Cardiac muscle cell (in vitro differentiated cells and primary cell): ENCODE data around the gene AREG. TPM values are rescaled to one million over a fixed set of nuclear protein-coding genes. Genes with fewer than 3 reads are reported as not detected.
A peak's percentile ranks its signal among the peaks of the same experiment; 100 is the strongest.

Source experiments
- DNase-seq, 2 donors: peaks; one replicate each; pipeline versions ENCODE4 v3.0.0 to v3.0.0-alpha.2; 2010 to 2017; ENCODE audit warnings: low read depth in 1 of 2, low spot score in 1 of 2
- H3K27ac ChIP-seq: fragments of 200-600 bp; sonication (generic); 2 replicates; pipeline ENCODE4 v1.5.1; 2016
- H3K27me3 ChIP-seq: fragments of 200-600 bp; sonication (generic); 2 replicates; pipeline ENCODE4 v1.6.0; 2016; ENCODE audit warnings: control low read depth
- H3K36me3 ChIP-seq: fragments of 200-600 bp; sonication (generic); 2 replicates; pipeline ENCODE4 v1.5.1; 2016; ENCODE audit warnings: control low read depth
- H3K4me1 ChIP-seq: fragments of 200-600 bp; sonication (generic); 2 replicates; pipeline ENCODE4 v1.8.1; 2017; ENCODE audit warnings: low read depth, mild to moderate bottlenecking, mixed run types
- H3K4me3 ChIP-seq: fragments of 200-600 bp; sonication (generic); 2 replicates; pipeline ENCODE4 v1.5.1; 2016; ENCODE audit warnings: mild to moderate bottlenecking
- H3K9me3 ChIP-seq: fragments of 200-600 bp; sonication (generic); 2 replicates; pipeline ENCODE4 v1.5.1; 2017; ENCODE audit warnings: low read depth, mild to moderate bottlenecking, control low read depth
- CTCF ChIP-seq: IDR thresholded peaks from 2 replicates; pipeline ENCODE4 v1.5.1; 2012; ENCODE audit warnings: low read depth, mild to moderate bottlenecking, low read length
- polyA plus RNA-seq: library from polyadenylated mRNA; unstranded; fragments of >200 nt; fragmentation: Nextera tagmentation; extraction: Ambion mirVana; gene quantifications from 2 replicates; pipeline ENCODE4 v1.2.1, GENCODE V29; 2016
- total RNA-seq: library from RNA; depleted of rRNA; stranded (reverse); fragments of >200 nt; gene quantifications from 2 replicates; pipeline ENCODE4 v1.2.3, GENCODE V29; 2016

The AREG gene
- total and polyA plus RNA-seq, 2 experiments from 2014 or later, result 0.65 TPM; not detected in 1

- H3K4me3 ChIP-seq, result no peak overlapping the region
- H3K27ac ChIP-seq, result no peak overlapping the region
- peaks cover 5% of the 10 kb centered on the region for H3K4me1 ChIP-seq
- no peak for DNase-seq
- no peak for TF ChIP-seq CTCF
- no peaks in the 10 kb centered on the region for H3K9me3 ChIP-seq
- no peaks in the 10 kb centered on the region for H3K36me3 ChIP-seq
- H3K27me3 ChIP-seq, result peaks cover 15% of the 10 kb centered on the region
Measured at GRCh38 chr4:74439952-74440351, 5.0 kb upstream of the AREG start.

DNA sequence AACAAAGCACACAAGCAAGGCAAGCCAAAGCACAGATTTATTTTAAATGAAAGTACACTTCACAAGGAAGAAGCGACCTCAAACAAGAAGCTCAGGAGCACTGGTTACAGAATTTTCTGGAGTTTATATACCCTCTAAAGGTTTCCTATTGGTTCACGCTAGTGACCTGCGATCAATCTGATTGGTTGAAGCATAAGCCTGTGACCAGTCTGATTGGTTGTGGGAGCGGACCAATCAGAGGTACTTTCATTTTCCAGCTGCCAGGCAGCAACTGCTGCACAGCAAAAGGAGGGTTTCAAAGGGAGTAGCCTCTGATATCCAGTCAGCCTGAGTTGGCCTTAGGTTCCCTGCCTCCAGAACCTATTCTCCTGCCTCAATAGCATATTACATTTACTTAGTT, 4.6 kb upstream of the AREG start:
- H3K27me3 ChIP-seq, result peaks cover 15% of the 10 kb centered on the region
- peaks cover 5% of the 10 kb centered on the region for H3K4me1 ChIP-seq
- no peaks in the 10 kb centered on the region for H3K36me3 ChIP-seq

DNA sequence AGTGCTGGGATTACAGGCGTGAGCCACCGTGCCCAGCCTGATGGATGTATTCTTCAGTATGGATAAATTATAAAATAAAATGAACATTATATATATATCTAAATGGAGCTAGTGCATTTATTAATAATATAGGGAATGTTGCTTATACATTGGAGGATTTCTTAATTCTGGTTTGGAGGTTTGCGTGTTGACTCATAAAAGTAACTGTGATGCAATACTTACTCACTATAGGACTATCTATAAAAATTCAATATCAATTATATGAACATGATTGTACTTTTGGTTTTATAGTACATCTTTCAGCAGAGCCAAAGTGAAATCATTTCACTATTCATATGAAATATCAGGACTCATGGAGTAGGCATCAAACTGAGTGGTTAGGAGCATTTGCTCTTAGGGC, 3.2 kb upstream of the AREG start:
- no peak for DNase-seq
- no peaks in the 10 kb centered on the region for H3K9me3 ChIP-seq
- H3K27me3 ChIP-seq, result peaks cover 28% of the 10 kb centered on the region

More for the DNA sequence above, 4.6 kb upstream of the AREG start:
- Histone ChIP-seq H3K27ac (no peak overlapping the region), H3K4me3 (no peak overlapping the region), H3K9me3 (no peaks in the 10 kb centered on the region)
- no peak for TF ChIP-seq CTCF
- DNase-seq, result no peak

GRCh38 chr4:74446193-74446868, 1.4 kb downstream of the AREG start:
- Histone ChIP-seq H3K27me3 (peaks cover 33% of the 10 kb centered on the region), H3K4me1 (peaks cover 5% of the 10 kb centered on the region), H3K27ac (no peak overlapping the region), H3K9me3 (no peaks in the 10 kb centered on the region), H3K36me3 (no peaks in the 10 kb centered on the region), H3K4me3 (no peak overlapping the region)
- no peak for TF ChIP-seq CTCF
- peak in 1 of 2 donors; percentile 54 for DNase-seq

More for the DNA sequence above, 3.2 kb upstream of the AREG start:
- no peak overlapping the region for H3K4me3 ChIP-seq
- peaks cover 5% of the 10 kb centered on the region for H3K4me1 ChIP-seq
- H3K36me3 ChIP-seq, result no peaks in the 10 kb centered on the region
- no peak overlapping the region for H3K27ac ChIP-seq
- TF ChIP-seq CTCF, result no peak

- Histone ChIP-seq H3K36me3 (no peaks in the 10 kb centered on the region), H3K4me1 (peaks cover 5% of the 10 kb centered on the region), H3K27ac (no peak overlapping the region), H3K27me3 (peaks cover 28% of the 10 kb centered on the region), H3K9me3 (no peaks in the 10 kb centered on the region), H3K4me3 (no peak overlapping the region)
- peak in 1 of 2 donors; percentile 38 for DNase-seq
- no peak for TF ChIP-seq CTCF
Measured at GRCh38 chr4:74446896-74447295, 2.0 kb downstream of the AREG start.
